ENCODE results near the gene NXF2. TPM values are rescaled to one million over a fixed set of nuclear protein-coding genes. Genes with fewer than 3 reads are reported as not detected.

The NXF2 gene
- total RNA-seq, 1 experiment from 2014 or later: not detected

Other genes with a start within 250 kb of the NXF2 start
- not detected for gene TCEAL2, start 121.5 kb upstream of the NXF2 start, total RNA-seq (2021; ENCODE audit: unreplicated experiment)
- not detected for gene TCEAL6, start 104.7 kb upstream of the NXF2 start, total RNA-seq (2021; ENCODE audit: unreplicated experiment)
- gene BEX5, start 91.2 kb upstream of the NXF2 start, total RNA-seq (2021; ENCODE audit: unreplicated experiment): not detected
- not detected for gene TCP11X1, start 31.9 kb upstream of the NXF2 start, total RNA-seq (2021; ENCODE audit: unreplicated experiment)
- not detected for gene NXF2B, start 192.8 kb downstream of the NXF2 start, total RNA-seq (2021; ENCODE audit: unreplicated experiment)
- not detected for gene TCP11X2, start 224.6 kb downstream of the NXF2 start, total RNA-seq (2021; ENCODE audit: unreplicated experiment)

Measured in HCT116 (cell line).